ENCODE measurements around the gene XPNPEP1.

Gene XPNPEP1

GRCh38 chr10:109892117-109892516, 31.2 kb downstream of the XPNPEP1 start:
- DNase-seq, result no peak

- DNase-seq, result no peak
Measured at GRCh38 chr10:109891105-109891504, 32.2 kb downstream of the XPNPEP1 start.

GRCh38 chr10:109889867-109890266, 33.4 kb downstream of the XPNPEP1 start:
- DNase-seq, result no peak

GRCh38 chr10:109887776-109888175, 35.5 kb downstream of the XPNPEP1 start:
- DNase-seq, result no peak

- DNase-seq, result no peak
Measured at GRCh38 chr10:109887243-109887642, 36.1 kb downstream of the XPNPEP1 start.

- no peak for DNase-seq
Measured at GRCh38 chr10:109886781-109887140, 36.5 kb downstream of the XPNPEP1 start.

GRCh38 chr10:109886037-109886780, 37.1 kb downstream of the XPNPEP1 start:
- no peak for DNase-seq

GRCh38 chr10:109883859-109884771, 39.2 kb downstream of the XPNPEP1 start:
- DNase-seq, result peak; percentile 72

GRCh38 chr10:109882251-109883057, 40.9 kb downstream of the XPNPEP1 start:
- DNase-seq, result no peak

GRCh38 chr10:109881769-109882057, 41.6 kb downstream of the XPNPEP1 start:
- DNase-seq, result no peak

- DNase-seq, result no peak
Measured at GRCh38 chr10:109880886-109881768, 42.2 kb downstream of the XPNPEP1 start.

GRCh38 chr10:109877546-109877945, 45.8 kb downstream of the XPNPEP1 start:
- DNase-seq, result no peak

- DNase-seq, result no peak
Measured at GRCh38 chr10:109875828-109876821, 47.2 kb downstream of the XPNPEP1 start.

GRCh38 chr10:109875151-109875568, 48.2 kb downstream of the XPNPEP1 start:
- no peak for DNase-seq

- DNase-seq, result no peak
Measured at GRCh38 chr10:109871476-109871875, 51.8 kb downstream of the XPNPEP1 start.

- DNase-seq, result no peak
Measured at GRCh38 chr10:109866995-109867635, 56.2 kb downstream of the XPNPEP1 start.

GRCh38 chr10:109866168-109866994, 56.9 kb downstream of the XPNPEP1 start:
- DNase-seq, result no peak

GRCh38 chr10:109863775-109864174, 59.5 kb downstream of the XPNPEP1 start:
- no peak for DNase-seq

GRCh38 chr10:109862738-109863137, 60.6 kb downstream of the XPNPEP1 start:
- DNase-seq, result no peak

- no peak for DNase-seq
Measured at GRCh38 chr10:109862041-109862440, 61.3 kb downstream of the XPNPEP1 start.

Data from CD4-positive, alpha-beta T cell treated with Interleukin-12 subunit alpha and Interleukin-12 subunit beta, for 1 hour (primary cell).